Esophagus muscularis mucosa (tissue), 4 donors: Measurements from ENCODE around the gene SIRT7.

Source experiments
- CTCF ChIP-seq, 3 experiments: fragments of 200-600 bp in 2 of 3; fragments of 450-650 bp in 1 of 3; sonication (generic) in 2 of 3; IDR thresholded peaks; one replicate each; pipeline ENCODE4 v1.5.1; 2017 to 2019; ENCODE audit warnings: antibody characterized with exemption in 3 of 3, mild to moderate bottlenecking in 2 of 3, moderate library complexity in 1 of 3
- EP300 ChIP-seq: sonication (generic); formaldehyde crosslinking; IDR thresholded peaks from one replicate; pipeline ENCODE4 v1.6.1; 2017; ENCODE audit warnings: antibody characterized with exemption
- POLR2A ChIP-seq: fragments of 450-650 bp; IDR thresholded peaks from one replicate; pipeline ENCODE4 v1.6.1; 2017; ENCODE audit warnings: antibody characterized with exemption, moderate library complexity, mild to moderate bottlenecking, low read depth
- POLR2AphosphoS5 ChIP-seq, 2 donors: sonication (generic); formaldehyde crosslinking; IDR thresholded peaks; one replicate each; pipeline ENCODE4 v1.6.1; 2017; ENCODE audit warnings: antibody characterized with exemption in 2 of 2

GRCh38 chr17:81934850-81935708 lies 17.1 kb upstream of the SIRT7 start:
- no peak for TF ChIP-seq POLR2A
- no peak for TF ChIP-seq EP300
- TF ChIP-seq CTCF (IDR thresholded peaks at IDR 0.05): no peak
- TF ChIP-seq POLR2AphosphoS5 (IDR thresholded peaks at IDR 0.05): no peak
